ENCODE results near the gene OR4D11. TPM values are rescaled to one million over a fixed set of nuclear protein-coding genes. Genes with fewer than 3 reads are reported as not detected.

OR4D11 gene
- total RNA-seq, 1 experiment from 2014 or later = not detected

DNA sequence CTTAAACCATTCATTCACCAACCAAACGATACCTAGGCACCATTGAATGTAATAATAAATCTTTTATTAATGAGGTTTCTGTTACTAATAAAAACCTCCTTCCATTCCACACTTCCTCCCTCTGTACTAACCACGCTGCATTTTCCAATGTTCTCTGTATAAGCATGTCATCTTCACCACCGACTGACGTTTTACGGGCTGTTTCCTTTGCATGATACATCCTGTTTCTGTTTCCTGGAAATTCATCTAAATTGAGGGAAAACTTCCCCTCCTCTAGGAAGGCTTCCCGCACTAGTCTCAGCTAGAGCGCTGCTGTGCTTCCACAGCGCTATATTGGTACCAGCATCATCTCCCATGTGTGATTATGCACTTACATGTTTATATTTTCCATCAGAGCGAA is 28.2 kb upstream of the OR4D11 start (continued):
- TF ChIP-seq, protein P1, sequence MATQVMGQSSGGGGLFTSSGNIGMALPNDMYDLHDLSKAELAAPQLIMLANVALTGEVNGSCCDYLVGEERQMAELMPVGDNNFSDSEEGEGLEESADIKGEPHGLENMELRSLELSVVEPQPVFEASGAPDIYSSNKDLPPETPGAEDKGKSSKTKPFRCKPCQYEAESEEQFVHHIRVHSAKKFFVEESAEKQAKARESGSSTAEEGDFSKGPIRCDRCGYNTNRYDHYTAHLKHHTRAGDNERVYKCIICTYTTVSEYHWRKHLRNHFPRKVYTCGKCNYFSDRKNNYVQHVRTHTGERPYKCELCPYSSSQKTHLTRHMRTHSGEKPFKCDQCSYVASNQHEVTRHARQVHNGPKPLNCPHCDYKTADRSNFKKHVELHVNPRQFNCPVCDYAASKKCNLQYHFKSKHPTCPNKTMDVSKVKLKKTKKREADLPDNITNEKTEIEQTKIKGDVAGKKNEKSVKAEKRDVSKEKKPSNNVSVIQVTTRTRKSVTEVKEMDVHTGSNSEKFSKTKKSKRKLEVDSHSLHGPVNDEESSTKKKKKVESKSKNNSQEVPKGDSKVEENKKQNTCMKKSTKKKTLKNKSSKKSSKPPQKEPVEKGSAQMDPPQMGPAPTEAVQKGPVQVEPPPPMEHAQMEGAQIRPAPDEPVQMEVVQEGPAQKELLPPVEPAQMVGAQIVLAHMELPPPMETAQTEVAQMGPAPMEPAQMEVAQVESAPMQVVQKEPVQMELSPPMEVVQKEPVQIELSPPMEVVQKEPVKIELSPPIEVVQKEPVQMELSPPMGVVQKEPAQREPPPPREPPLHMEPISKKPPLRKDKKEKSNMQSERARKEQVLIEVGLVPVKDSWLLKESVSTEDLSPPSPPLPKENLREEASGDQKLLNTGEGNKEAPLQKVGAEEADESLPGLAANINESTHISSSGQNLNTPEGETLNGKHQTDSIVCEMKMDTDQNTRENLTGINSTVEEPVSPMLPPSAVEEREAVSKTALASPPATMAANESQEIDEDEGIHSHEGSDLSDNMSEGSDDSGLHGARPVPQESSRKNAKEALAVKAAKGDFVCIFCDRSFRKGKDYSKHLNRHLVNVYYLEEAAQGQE (IDR thresholded peaks at IDR 0.05; ENCODE audit: low read depth) = no peak
- TF ChIP-seq TCF7L2 (IDR thresholded peaks at IDR 0.05; ENCODE audit: borderline replicate concordance, extremely low read depth, insufficient read depth, insufficient read length) (no peak), SIN3A (IDR thresholded peaks at IDR 0.05; ENCODE audit: low read depth) (no peak), EZH2phosphoT487 (IDR thresholded peaks at IDR 0.05; ENCODE audit: borderline replicate concordance) (no peak), YY1 (IDR thresholded peaks at IDR 0.05; ENCODE audit: extremely low read depth, insufficient replicate concordance, low read depth, low read length) (no peak), CBX3 (IDR thresholded peaks at IDR 0.05; ENCODE audit: low read depth) (no peak)
- TF ChIP-seq, protein P2, sequence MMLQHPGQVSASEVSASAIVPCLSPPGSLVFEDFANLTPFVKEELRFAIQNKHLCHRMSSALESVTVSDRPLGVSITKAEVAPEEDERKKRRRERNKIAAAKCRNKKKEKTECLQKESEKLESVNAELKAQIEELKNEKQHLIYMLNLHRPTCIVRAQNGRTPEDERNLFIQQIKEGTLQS (IDR thresholded peaks at IDR 0.05) = no peak

DNA sequence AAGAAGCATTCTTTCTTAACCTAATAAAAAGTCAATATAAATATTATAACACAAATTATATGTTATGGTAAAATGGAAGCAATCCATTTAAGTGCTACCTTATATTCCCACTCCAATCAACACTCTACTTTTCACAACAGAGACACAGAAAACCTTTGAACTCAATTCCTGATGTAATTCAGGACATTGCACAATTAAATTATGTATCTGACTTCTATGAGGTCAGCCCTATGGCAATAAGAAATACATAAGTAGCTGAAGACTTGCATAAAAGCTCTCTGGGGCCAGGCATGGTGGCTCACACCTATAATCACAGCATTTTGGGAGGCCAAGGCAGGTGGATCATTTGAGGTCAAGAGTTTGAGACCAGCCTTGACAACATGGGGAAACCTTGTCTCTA is 23.5 kb upstream of the OR4D11 start:
- CTCF ChIA-PET = no interaction called here
- TF ChIP-seq, protein P3, sequence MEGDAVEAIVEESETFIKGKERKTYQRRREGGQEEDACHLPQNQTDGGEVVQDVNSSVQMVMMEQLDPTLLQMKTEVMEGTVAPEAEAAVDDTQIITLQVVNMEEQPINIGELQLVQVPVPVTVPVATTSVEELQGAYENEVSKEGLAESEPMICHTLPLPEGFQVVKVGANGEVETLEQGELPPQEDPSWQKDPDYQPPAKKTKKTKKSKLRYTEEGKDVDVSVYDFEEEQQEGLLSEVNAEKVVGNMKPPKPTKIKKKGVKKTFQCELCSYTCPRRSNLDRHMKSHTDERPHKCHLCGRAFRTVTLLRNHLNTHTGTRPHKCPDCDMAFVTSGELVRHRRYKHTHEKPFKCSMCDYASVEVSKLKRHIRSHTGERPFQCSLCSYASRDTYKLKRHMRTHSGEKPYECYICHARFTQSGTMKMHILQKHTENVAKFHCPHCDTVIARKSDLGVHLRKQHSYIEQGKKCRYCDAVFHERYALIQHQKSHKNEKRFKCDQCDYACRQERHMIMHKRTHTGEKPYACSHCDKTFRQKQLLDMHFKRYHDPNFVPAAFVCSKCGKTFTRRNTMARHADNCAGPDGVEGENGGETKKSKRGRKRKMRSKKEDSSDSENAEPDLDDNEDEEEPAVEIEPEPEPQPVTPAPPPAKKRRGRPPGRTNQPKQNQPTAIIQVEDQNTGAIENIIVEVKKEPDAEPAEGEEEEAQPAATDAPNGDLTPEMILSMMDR (IDR thresholded peaks at IDR 0.05 in 2 of 3, conservative IDR thresholded peaks at IDR 0.05 in 1 of 3; ENCODE audit: borderline replicate concordance in 1 of 3, insufficient read depth in 1 of 3, low read depth in 2 of 3, low read length in 2 of 3) = no peak
- TF ChIP-seq JUND (IDR thresholded peaks at IDR 0.05) (no peak), SP1 (IDR thresholded peaks at IDR 0.05; ENCODE audit: low read depth) (no peak), SRF (IDR thresholded peaks at IDR 0.05; ENCODE audit: low read depth) (no peak), EGR1 (IDR thresholded peaks at IDR 0.05; ENCODE audit: low read depth) (no peak), TCF7L2 (IDR thresholded peaks at IDR 0.05; ENCODE audit: borderline replicate concordance, extremely low read depth, insufficient read depth, insufficient read length) (no peak), ZNF274 (IDR thresholded peaks at IDR 0.05; ENCODE audit: low read depth, low read length) (no peak), YY1 (IDR thresholded peaks at IDR 0.05; ENCODE audit: extremely low read depth, insufficient replicate concordance, low read depth, low read length) (no peak), RAD21 (IDR thresholded peaks at IDR 0.05; ENCODE audit: low read depth) (no peak), EZH2phosphoT487 (IDR thresholded peaks at IDR 0.05; ENCODE audit: borderline replicate concordance) (no peak), CBX3 (IDR thresholded peaks at IDR 0.05; ENCODE audit: low read depth) (no peak), CEBPB (IDR thresholded peaks at IDR 0.05; ENCODE audit: low read depth) (no peak)
- TF ChIP-seq, protein P4, sequence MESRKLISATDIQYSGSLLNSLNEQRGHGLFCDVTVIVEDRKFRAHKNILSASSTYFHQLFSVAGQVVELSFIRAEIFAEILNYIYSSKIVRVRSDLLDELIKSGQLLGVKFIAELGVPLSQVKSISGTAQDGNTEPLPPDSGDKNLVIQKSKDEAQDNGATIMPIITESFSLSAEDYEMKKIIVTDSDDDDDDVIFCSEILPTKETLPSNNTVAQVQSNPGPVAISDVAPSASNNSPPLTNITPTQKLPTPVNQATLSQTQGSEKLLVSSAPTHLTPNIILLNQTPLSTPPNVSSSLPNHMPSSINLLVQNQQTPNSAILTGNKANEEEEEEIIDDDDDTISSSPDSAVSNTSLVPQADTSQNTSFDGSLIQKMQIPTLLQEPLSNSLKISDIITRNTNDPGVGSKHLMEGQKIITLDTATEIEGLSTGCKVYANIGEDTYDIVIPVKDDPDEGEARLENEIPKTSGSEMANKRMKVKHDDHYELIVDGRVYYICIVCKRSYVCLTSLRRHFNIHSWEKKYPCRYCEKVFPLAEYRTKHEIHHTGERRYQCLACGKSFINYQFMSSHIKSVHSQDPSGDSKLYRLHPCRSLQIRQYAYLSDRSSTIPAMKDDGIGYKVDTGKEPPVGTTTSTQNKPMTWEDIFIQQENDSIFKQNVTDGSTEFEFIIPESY (IDR thresholded peaks at IDR 0.05; ENCODE audit: extremely low read depth, insufficient replicate concordance, low read length) = no peak
- TF ChIP-seq, protein P2 (IDR thresholded peaks at IDR 0.05) = no peak

More for the DNA sequence above, 23.5 kb upstream of the OR4D11 start:
- Histone ChIP-seq H3K9me3 (ENCODE audit: control insufficient read depth in 1 of 2, insufficient read depth in 1 of 2, low read depth in 1 of 2, low read length in 2 of 2) (no peaks in the 10 kb centered on the region), H3K79me2 (ENCODE audit: insufficient read depth, low read length) (no peaks in the 10 kb centered on the region), H3K27me3 (ENCODE audit: insufficient read depth, low read length) (no peaks in the 10 kb centered on the region), H3K9ac (ENCODE audit: low read length) (no peak overlapping the region), H3K27ac (ENCODE audit: low read depth, low read length) (no peak overlapping the region), H2AFZ (ENCODE audit: low read depth, low read length, poor library complexity, severe bottlenecking) (no peak overlapping the region), H3K9me2 (ENCODE audit: insufficient read depth) (no peaks in the 10 kb centered on the region), H3K4me2 (ENCODE audit: low read length) (no peak overlapping the region), H3K4me1 (ENCODE audit: control insufficient read depth in 1 of 2, insufficient read depth in 2 of 2, low read length in 2 of 2) (no peaks in the 10 kb centered on the region), H3K4me3 (replicated peaks in 1 of 2; ENCODE audit: low read depth in 1 of 2, low read length in 2 of 2) (no peak overlapping the region), H3K36me3 (ENCODE audit: control insufficient read depth in 1 of 2, insufficient read depth in 2 of 2, low read length in 2 of 2) (no peaks in the 10 kb centered on the region), H4K20me1 (ENCODE audit: insufficient read depth) (no peaks in the 10 kb centered on the region)
- ChIA-PET RAD21 (ENCODE audit: low non-redundant PET in 1 of 2, low total read pairs in 2 of 2, uncharacterized antibody in 2 of 2, unreplicated experiment in 2 of 2) (no interaction called here), POLR2A (no interaction called here)
- no TSS peak for BruUV-seq (replicated peaks)
- no peak for DNase-seq (ENCODE audit: low read depth, low spot score)
- intact Hi-C loops (cut with micrococcal nuclease) = loop anchor here (5.0 kb wide), 1 partner anchor 33 kb away; no protein-coding TSS in a partner anchor
- no peak for ATAC-seq
